ENCODE data around the gene TSPYL6. TPM values are rescaled to one million over a fixed set of nuclear protein-coding genes. Genes with fewer than 3 reads are reported as not detected.

TSPYL6 gene
- total RNA-seq, 2 donors from 2014 or later, result not detected

GRCh38 chr2:54206596-54206995, 49.4 kb downstream of the TSPYL6 start:
- H3K4me3 Mint-ChIP-seq, result no peak overlapping the region
- Histone ChIP-seq H3K9ac (ENCODE audit: extremely low read depth, low read length, poor library complexity, severe bottlenecking) (no peak overlapping the region), H3K4me3 (ENCODE audit: low read length) (no peak overlapping the region), H3K4me1 (ENCODE audit: control insufficient read depth, insufficient read depth, low read length) (no peaks in the 10 kb centered on the region), H3K9me3 (ENCODE audit: control insufficient read depth, low read length) (no peaks in the 10 kb centered on the region), H3K27me3 (ENCODE audit: control insufficient read depth, insufficient read depth, low read length, poor library complexity, severe bottlenecking) (no peaks in the 10 kb centered on the region), H3K36me3 (ENCODE audit: control insufficient read depth, insufficient read depth, low read length) (no peaks in the 10 kb centered on the region), H3K27ac (ENCODE audit: low read depth, low read length) (no peak overlapping the region)
- no peaks in the 10 kb centered on the region for H3K27me3 Mint-ChIP-seq (ENCODE audit: insufficient read depth)
- no peaks in the 10 kb centered on the region for H3K36me3 Mint-ChIP-seq (ENCODE audit: low read depth)
- DNase-seq, result no peak
- no peak overlapping the region for H3K27ac Mint-ChIP-seq
- peaks cover 2% of the 10 kb centered on the region for H3K9me3 Mint-ChIP-seq
- TF ChIP-seq CTCF (conservative IDR thresholded peaks at IDR 0.05), result peak; percentile 76
- H3K4me1 Mint-ChIP-seq, result no peaks in the 10 kb centered on the region
- 83 to 85% methylated on average over 1 to 2 of the region's 2 CpGs for WGBS, 2 experiments (ENCODE audit: insufficient coverage in 1 of 2, insufficient read length in 1 of 2)

- Histone ChIP-seq H3K27me3 (ENCODE audit: control insufficient read depth, insufficient read depth, low read length, poor library complexity, severe bottlenecking) (no peaks in the 10 kb centered on the region), H3K27ac (ENCODE audit: low read depth, low read length) (no peak overlapping the region), H3K4me3 (ENCODE audit: low read length) (no peak overlapping the region), H3K36me3 (ENCODE audit: control insufficient read depth, insufficient read depth, low read length) (no peaks in the 10 kb centered on the region), H3K9ac (ENCODE audit: extremely low read depth, low read length, poor library complexity, severe bottlenecking) (no peak overlapping the region), H3K4me1 (ENCODE audit: control insufficient read depth, insufficient read depth, low read length) (no peaks in the 10 kb centered on the region), H3K9me3 (ENCODE audit: control insufficient read depth, low read length) (no peaks in the 10 kb centered on the region)
- peaks cover 2% of the 10 kb centered on the region for H3K9me3 Mint-ChIP-seq
- DNase-seq, result no peak
- H3K27ac Mint-ChIP-seq, result no peak overlapping the region
- H3K4me3 Mint-ChIP-seq, result no peak overlapping the region
- H3K4me1 Mint-ChIP-seq, result no peaks in the 10 kb centered on the region
- H3K27me3 Mint-ChIP-seq (ENCODE audit: insufficient read depth), result no peaks in the 10 kb centered on the region
- WGBS, 2 experiments (ENCODE audit: insufficient coverage in 1 of 2, insufficient read length in 1 of 2), result 87 to 93% methylated on average over 2 of the region's 2 CpGs
- H3K36me3 Mint-ChIP-seq (ENCODE audit: low read depth), result no peaks in the 10 kb centered on the region
- TF ChIP-seq CTCF (conservative IDR thresholded peaks at IDR 0.05), result no peak
These were observed 51.6 kb downstream of the TSPYL6 start for GRCh38 chr2:54204476-54204875.

Other genes with a start within 250 kb of the TSPYL6 start
- 1 to 10 TPM; 7.4 to 8.6 TPM for gene ACYP2, start 140.6 kb downstream of the TSPYL6 start, total RNA-seq
- gene SPTBN1, start 200.1 kb upstream of the TSPYL6 start, total RNA-seq, result 100 to 1,000 TPM; 179 to 194 TPM

Measured in endodermal cell (in vitro differentiated cells).